ENCODE results near the gene DIPK2B. TPM values are rescaled to one million over a fixed set of nuclear protein-coding genes. Genes with fewer than 3 reads are reported as not detected.

DIPK2B gene
- total RNA-seq, 1 experiment from 2014 or later: not detected

DNA sequence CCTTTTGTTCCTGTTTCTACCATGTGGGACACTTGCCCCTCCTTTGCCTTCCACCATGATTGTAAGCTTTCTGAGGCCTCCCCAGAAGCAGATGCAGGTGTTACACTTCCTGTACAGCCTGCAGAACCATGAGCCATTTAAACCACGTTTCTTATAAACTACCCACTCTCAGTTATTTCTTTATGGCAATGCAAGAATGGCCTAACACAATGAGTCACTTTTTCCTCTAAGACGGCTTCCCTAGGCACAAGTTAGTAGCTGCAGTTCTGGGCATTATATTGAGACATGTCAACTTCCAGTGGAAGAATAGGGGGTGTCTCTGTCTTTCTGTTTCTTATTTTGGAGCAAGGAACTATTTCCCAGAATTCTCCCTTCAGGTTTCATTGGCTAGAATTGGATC, 32.9 kb upstream of the DIPK2B start:
- Mint-ChIP-seq H3K27ac (no peak overlapping the region), H3K4me3 (no peak overlapping the region), H3K9me3 (peaks cover 4% of the 10 kb centered on the region; the same call in 1 of the 2 replicates), H3K27me3 (ENCODE audit: low read depth) (no peaks in the 10 kb centered on the region), H3K4me1 (no peaks in the 10 kb centered on the region), H3K36me3 (no peaks in the 10 kb centered on the region)
- TF ChIP-seq FOXK1 (CRISPR knock-in tag; IDR thresholded peaks at IDR 0.05) (no peak), EMX1 (CRISPR knock-in tag; IDR thresholded peaks at IDR 0.05) (no peak), ZNF281 (CRISPR knock-in tag; IDR thresholded peaks at IDR 0.05) (no peak), SMAD4 (CRISPR knock-in tag; IDR thresholded peaks at IDR 0.05) (no peak), ZNF512 (CRISPR knock-in tag; IDR thresholded peaks at IDR 0.05; ENCODE audit: borderline replicate concordance) (no peak)
- DNase-seq (ENCODE audit: low spot score) (no peak), ATAC-seq (no peak)
- ChIA-PET POLR2A (no interaction called here), CTCF (no interaction called here)

DNA sequence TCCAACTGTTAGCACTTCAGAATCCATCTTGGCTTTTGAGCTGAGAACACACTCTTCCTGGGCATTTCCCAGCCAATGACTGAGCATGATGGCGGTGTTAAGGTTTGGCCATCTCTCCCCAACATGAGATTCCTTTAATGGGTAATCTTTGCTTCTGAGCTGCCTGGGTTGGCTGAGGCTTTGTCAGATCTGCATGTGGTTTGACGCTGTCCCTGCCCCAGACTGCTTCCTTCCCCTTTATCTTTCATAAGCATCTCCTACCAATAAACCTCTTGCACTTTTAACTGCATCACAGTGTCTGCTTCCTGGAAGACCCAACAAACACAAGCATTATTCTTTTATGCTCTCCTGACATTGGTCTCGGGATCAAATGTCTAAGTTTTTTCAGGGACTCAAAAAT, 31.5 kb upstream of the DIPK2B start:
- Mint-ChIP-seq H3K4me3 (no peak overlapping the region), H3K4me1 (no peaks in the 10 kb centered on the region), H3K27me3 (ENCODE audit: low read depth) (no peaks in the 10 kb centered on the region), H3K9me3 (peaks cover 4% of the 10 kb centered on the region; the same call in 1 of the 2 replicates), H3K36me3 (no peaks in the 10 kb centered on the region), H3K27ac (no peak overlapping the region)
- ChIA-PET CTCF (no interaction called here), POLR2A (no interaction called here)
- no peak for ATAC-seq
- no peak for DNase-seq (ENCODE audit: low spot score)
- TF ChIP-seq ARID4B (CRISPR knock-in tag; IDR thresholded peaks at IDR 0.05; ENCODE audit: borderline replicate concordance) (no peak), ZNF121 (CRISPR knock-in tag; IDR thresholded peaks at IDR 0.05) (no peak), MXD4 (CRISPR knock-in tag; IDR thresholded peaks at IDR 0.05; ENCODE audit: borderline replicate concordance) (no peak), PRRX2 (CRISPR knock-in tag; IDR thresholded peaks at IDR 0.05) (no peak), SMAD4 (CRISPR knock-in tag; IDR thresholded peaks at IDR 0.05) (no peak), TEAD1 (CRISPR knock-in tag; IDR thresholded peaks at IDR 0.05) (no peak), ETV6 (CRISPR knock-in tag; IDR thresholded peaks at IDR 0.05) (no peak), ZNF671 (CRISPR knock-in tag; IDR thresholded peaks at IDR 0.05) (no peak), ZNF423 (CRISPR knock-in tag; IDR thresholded peaks at IDR 0.05) (no peak), NFE2L1 (CRISPR knock-in tag; IDR thresholded peaks at IDR 0.05) (no peak), USF2 (CRISPR knock-in tag; IDR thresholded peaks at IDR 0.05) (no peak), ZNF281 (CRISPR knock-in tag; IDR thresholded peaks at IDR 0.05) (no peak), GTF2I (CRISPR knock-in tag; conservative IDR thresholded peaks at IDR 0.05) (no peak)
- TF ChIP-seq, protein P1, sequence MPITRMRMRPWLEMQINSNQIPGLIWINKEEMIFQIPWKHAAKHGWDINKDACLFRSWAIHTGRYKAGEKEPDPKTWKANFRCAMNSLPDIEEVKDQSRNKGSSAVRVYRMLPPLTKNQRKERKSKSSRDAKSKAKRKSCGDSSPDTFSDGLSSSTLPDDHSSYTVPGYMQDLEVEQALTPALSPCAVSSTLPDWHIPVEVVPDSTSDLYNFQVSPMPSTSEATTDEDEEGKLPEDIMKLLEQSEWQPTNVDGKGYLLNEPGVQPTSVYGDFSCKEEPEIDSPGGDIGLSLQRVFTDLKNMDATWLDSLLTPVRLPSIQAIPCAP (CRISPR knock-in tag; IDR thresholded peaks at IDR 0.05): no peak
- TF ChIP-seq, protein P2, sequence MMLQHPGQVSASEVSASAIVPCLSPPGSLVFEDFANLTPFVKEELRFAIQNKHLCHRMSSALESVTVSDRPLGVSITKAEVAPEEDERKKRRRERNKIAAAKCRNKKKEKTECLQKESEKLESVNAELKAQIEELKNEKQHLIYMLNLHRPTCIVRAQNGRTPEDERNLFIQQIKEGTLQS (CRISPR knock-in tag; conservative IDR thresholded peaks at IDR 0.05): no peak
